Diencephalon (tissue), 1 donor: Measurements from ENCODE around the gene ABRAXAS1. TPM values are rescaled to one million over a fixed set of nuclear protein-coding genes. Genes with fewer than 3 reads are reported as not detected.

Experiments used
- total RNA-seq: library from RNA; depleted of rRNA; stranded (reverse); fragments of >200 nt; gene quantifications from one replicate; pipeline ENCODE4 v1.2.3, GENCODE V29; 2014

Gene ABRAXAS1
- 9.5 TPM for total RNA-seq

DNA sequence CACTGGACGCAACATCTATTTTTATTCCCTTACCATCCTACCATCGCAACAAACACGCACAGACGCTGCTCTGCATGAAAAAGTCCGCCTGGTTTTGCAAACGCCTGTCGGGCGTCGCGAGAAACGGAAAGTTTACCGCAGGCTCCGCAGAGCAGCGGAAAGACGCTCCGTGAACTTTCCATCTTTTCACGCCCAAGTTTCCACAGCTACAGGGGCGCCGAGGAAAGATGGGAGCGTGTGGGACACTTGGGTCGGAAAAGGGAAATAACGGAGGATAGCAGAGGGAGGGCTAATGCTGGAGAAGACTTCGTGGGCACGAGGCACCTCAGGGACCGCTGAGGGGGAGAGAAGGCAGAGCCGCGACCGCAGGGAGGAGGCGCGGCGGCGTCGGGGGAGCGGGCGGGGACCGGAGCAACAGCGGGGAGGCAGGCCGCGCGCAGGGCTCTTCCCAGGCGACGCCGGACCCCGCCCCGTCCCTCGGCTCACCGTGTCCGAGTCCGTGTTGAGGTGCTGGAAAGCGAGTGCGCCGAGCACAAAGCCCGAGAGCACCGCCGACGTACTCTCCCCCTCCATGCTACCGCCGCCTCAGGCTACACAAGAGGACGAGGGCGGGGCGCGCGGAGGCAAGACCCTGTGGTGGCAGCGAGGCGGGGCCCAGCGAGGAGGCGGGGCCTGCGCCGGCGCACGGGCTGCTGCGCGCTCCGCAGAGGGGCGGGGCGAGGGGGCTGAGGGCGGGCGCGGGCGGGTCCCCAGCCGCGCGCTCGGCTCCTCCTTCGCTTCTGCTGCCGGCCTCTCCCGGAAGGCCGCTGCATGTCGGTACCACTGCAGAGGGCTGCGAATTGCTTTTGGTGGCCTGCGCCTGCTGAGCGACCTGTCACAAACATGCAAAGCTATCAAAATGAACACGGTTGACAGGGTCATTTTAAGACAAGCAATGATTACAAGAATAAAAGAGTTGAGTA lies at the start of gene ABRAXAS1:
TSS of gene ABRAXAS1 (minus strand) at position 601 of the 962 bp plus-strand sequence. CDS start at position 573, 28 bp downstream.

DNA sequence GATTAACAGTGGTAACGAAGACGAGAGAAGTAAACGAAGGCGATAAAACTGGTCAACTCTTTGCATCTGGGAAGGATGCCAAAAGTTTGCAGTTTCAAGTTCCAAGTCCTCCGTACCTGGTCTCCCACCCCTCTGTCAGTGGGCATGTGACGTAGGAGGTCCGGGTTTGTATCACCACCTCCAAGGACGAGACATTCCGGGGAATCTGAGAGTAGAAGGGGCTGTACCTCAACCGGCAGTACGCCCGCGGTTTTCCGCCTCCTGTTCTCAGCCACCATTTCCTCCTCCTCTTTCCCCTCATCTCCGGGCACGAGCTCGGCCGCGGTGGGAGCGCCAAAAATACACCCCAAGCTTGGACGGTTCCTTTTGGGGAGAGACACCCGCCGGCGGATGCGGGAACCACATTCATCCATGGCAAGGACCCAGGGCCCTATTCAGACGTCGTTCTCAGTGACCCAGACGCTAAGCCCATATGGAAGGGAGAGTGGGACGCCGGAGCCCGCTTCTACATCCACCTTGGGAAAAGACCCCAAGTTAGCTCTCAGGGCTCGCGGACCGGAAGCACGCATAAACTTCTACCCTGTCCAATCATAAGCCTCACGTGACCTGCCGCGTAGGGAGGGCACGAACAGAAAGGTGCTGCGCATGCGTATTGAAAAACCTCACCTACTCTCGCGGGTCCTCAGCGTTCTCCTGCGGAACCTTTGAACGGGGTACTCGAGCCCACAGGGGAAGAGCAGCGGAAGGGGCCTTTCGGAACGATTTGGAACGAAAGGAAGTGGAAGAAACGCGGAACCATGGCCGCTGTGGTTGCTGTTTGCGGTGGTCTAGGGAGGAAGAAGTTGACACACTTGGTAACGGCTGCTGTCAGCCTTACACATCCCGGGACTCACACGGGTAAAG lies 29.4 kb downstream of the ABRAXAS1 start, which contains the start of the genes HELQ and MRPS18C:
TSS of gene HELQ (minus strand) at position 543 of the 903 bp plus-strand sequence. CDS start at position 413, 130 bp downstream.
TSS of gene MRPS18C (plus strand) at position 778 of the 903 bp plus-strand sequence. CDS start at position 798, 20 bp downstream.

Other genes with a start within 250 kb of the ABRAXAS1 start
- gene COQ2, start 200.3 kb downstream of the ABRAXAS1 start, total RNA-seq = 21.7 TPM
- gene HPSE, start 150.3 kb downstream of the ABRAXAS1 start, total RNA-seq = 2.1 TPM
- gene HELQ, start 29.3 kb downstream of the ABRAXAS1 start, total RNA-seq = 15.9 TPM
- 30.2 TPM for gene MRPS18C, start 29.0 kb downstream of the ABRAXAS1 start, total RNA-seq
- 1.2 TPM for gene GPAT3, start 51.0 kb upstream of the ABRAXAS1 start, total RNA-seq